Measurements from ENCODE around the gene SEPHS1. TPM values are rescaled to one million over a fixed set of nuclear protein-coding genes. Genes with fewer than 3 reads are reported as not detected.

The SEPHS1 gene
- total RNA-seq, 6 experiments from 2014 or later, result 25.4 to 32.1 (median 29.3) TPM

DNA sequence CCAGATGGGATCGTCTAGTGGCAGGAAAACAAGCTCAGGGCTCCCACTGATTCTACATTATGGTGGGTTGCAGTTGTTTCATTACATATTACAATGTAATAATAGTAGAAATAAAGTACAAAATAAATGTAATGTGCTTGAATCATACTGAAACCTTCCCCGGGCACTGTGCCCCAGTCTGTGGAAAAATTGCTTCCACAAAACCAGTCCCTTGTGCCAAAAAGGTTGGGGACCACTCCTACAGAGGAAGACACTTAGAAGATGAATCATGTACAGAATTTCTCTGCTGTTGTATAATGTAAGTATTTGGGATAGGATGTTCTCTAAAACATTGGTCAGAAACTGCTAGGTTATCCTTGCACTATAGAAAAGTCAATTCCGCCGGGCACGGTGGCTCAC, 36.9 kb downstream of the SEPHS1 start:
- Histone ChIP-seq H3K9me3 (no peaks in the 10 kb centered on the region), H3K4me1 (no peaks in the 10 kb centered on the region), H3K27ac (no peak overlapping the region), H3K27me3 (no peaks in the 10 kb centered on the region), H3K36me3 (no peaks in the 10 kb centered on the region), H3K4me3 (no peak overlapping the region)
- DNase-seq (no peak), ATAC-seq (no peak)
- no peak for TF ChIP-seq POLR2A (IDR thresholded peaks at IDR 0.05)
- TF ChIP-seq, protein P1, sequence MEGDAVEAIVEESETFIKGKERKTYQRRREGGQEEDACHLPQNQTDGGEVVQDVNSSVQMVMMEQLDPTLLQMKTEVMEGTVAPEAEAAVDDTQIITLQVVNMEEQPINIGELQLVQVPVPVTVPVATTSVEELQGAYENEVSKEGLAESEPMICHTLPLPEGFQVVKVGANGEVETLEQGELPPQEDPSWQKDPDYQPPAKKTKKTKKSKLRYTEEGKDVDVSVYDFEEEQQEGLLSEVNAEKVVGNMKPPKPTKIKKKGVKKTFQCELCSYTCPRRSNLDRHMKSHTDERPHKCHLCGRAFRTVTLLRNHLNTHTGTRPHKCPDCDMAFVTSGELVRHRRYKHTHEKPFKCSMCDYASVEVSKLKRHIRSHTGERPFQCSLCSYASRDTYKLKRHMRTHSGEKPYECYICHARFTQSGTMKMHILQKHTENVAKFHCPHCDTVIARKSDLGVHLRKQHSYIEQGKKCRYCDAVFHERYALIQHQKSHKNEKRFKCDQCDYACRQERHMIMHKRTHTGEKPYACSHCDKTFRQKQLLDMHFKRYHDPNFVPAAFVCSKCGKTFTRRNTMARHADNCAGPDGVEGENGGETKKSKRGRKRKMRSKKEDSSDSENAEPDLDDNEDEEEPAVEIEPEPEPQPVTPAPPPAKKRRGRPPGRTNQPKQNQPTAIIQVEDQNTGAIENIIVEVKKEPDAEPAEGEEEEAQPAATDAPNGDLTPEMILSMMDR (IDR thresholded peaks at IDR 0.05), result no peak
- WGBS (ENCODE audit: insufficient coverage, low coverage, low lambda C conversion rate, missing lambda C conversion rate), result 89% methylated on average over 5 of the region's 5 CpGs
- intact Hi-C loops (cut with DNase I), result no loop called here

DNA sequence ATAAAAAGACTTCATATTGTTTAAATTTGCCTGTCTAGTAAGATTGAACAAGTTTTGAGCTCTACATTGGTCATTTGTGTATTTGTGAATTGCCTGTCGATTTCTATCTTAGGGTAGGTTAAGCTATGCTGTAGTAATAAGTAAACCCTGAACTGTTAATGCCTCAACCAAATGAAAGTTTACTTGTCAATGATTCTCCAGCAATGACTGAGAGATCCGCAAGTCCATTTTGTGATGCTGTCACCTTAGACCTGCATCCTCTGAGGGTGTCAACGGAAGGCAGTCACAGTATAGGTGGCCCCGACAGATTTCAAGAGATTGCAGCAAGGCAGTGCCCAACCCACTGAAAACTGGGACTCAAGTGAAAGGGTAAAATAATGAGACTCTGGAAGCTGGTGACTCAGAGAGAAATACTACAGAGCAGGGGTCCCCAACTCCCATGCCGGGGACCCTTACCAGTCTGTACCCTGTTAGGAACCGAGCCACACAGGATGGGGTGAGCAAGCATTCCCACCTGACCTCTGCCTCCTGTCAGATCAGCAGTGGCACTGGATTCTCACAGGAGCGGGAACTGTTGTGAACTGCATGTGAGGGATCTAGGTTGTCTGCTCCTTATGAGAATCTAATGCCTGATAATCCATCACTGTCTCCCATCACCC, 37.4 kb downstream of the SEPHS1 start:
- TF ChIP-seq, protein P1 (IDR thresholded peaks at IDR 0.05), result no peak
- TF ChIP-seq POLR2A (IDR thresholded peaks at IDR 0.05), result no peak
- DNase-seq (no peak), ATAC-seq (no peak)
- Histone ChIP-seq H3K4me1 (no peaks in the 10 kb centered on the region), H3K4me3 (no peak overlapping the region), H3K36me3 (no peaks in the 10 kb centered on the region), H3K27ac (no peak overlapping the region), H3K9me3 (no peaks in the 10 kb centered on the region), H3K27me3 (no peaks in the 10 kb centered on the region)
- WGBS (ENCODE audit: insufficient coverage, low coverage, low lambda C conversion rate, missing lambda C conversion rate), result 70% methylated on average over 1 of the region's 7 CpGs
- intact Hi-C loops (cut with DNase I), result no loop called here

DNA sequence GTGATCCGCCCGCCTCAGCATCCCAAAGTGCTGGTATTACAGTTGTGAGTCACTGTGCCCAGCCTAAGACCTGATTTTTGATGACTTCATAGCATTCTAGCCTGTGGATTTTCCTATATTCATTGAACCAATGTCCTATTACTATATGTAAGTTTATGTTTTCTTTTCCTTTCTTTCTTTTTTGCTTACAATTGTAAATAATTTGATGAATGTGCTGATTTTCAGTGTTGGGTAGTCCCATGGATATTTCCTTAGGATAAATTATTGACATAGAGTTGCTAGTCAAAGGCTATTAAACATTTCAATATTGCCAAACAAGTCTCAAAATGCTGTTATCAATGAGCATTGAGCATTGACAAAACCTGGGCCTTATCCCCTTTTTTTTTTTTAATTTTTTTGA, 38.3 kb downstream of the SEPHS1 start:
- no peaks in the 10 kb centered on the region for H3K27me3 ChIP-seq
- intact Hi-C loops (cut with DNase I), result no loop called here
- no peak overlapping the region for H3K4me3 ChIP-seq
- 100% methylated on average over 2 of the region's 2 CpGs for WGBS (ENCODE audit: insufficient coverage, low coverage, low lambda C conversion rate, missing lambda C conversion rate)
- H3K4me1 ChIP-seq, result no peaks in the 10 kb centered on the region
- TF ChIP-seq POLR2A (IDR thresholded peaks at IDR 0.05), result no peak
- TF ChIP-seq, protein P1 (IDR thresholded peaks at IDR 0.05), result no peak
- DNase-seq (no peak), ATAC-seq (no peak)
- no peaks in the 10 kb centered on the region for H3K36me3 ChIP-seq
- H3K9me3 ChIP-seq, result no peaks in the 10 kb centered on the region
- no peak overlapping the region for H3K27ac ChIP-seq

DNA sequence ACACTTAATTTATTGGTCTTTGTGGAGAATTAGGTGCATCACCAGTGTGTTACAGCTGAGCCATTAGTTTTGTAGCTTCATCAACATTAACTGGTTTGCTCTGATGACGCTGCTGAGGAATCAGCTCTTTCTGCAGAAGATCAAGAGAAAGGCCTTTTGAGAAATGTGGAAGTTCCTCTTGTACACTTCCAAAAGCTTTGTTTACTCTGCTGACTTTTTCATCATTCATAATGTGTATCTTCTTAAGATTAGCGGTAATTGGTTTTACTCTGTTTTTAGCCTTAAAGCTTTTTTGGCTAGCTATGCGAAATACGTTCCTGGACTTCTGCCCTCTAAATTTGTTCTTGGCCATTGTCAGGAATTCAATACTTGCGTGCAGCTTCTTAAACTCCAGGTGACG, 40.0 kb downstream of the SEPHS1 start:
- DNase-seq (no peak), ATAC-seq (no peak)
- Histone ChIP-seq H3K9me3 (no peaks in the 10 kb centered on the region), H3K4me3 (no peak overlapping the region), H3K36me3 (no peaks in the 10 kb centered on the region), H3K27ac (no peak overlapping the region), H3K4me1 (no peaks in the 10 kb centered on the region), H3K27me3 (no peaks in the 10 kb centered on the region)
- no peak for TF ChIP-seq POLR2A (IDR thresholded peaks at IDR 0.05)
- TF ChIP-seq, protein P1 (IDR thresholded peaks at IDR 0.05), result no peak
- 68% methylated on average over 6 of the region's 6 CpGs for WGBS (ENCODE audit: insufficient coverage, low coverage, low lambda C conversion rate, missing lambda C conversion rate)
- intact Hi-C loops (cut with DNase I), result no loop called here

Measured in right lobe of liver (tissue), 6 donors.